ENCODE measurements around the gene ANTXRL.

- TF ChIP-seq CTCF (IDR thresholded peaks at IDR 0.05) (no peak), POLR2A (IDR thresholded peaks at IDR 0.05) (no peak)
Measured at GRCh38 chr10:46330894-46331293, 44.1 kb downstream of the ANTXRL start.

Measured in uterus (tissue), 2 donors.